OCI-LY3 (cell line): ENCODE data around the gene SLC25A29.

Experiments used
- H2AFZ ChIP-seq: fragments of 200-600, 300-600 bp; shearing (Covaris generic); 2 replicates; pipeline ENCODE4 v1.6.0; 2014; ENCODE audit warnings: antibody characterized with exemption, low read depth, low read length
- H3K27ac ChIP-seq: fragments of 200-600, 300-600 bp; sonication (generic); 2 replicates; pipeline ENCODE4 v1.5.1; 2014; ENCODE audit warnings: mild to moderate bottlenecking, low read length, moderate library complexity, mixed read lengths
- H3K27me3 ChIP-seq: fragments of 200-600, 300-600 bp; sonication (generic); 2 replicates; pipeline ENCODE4 v1.6.1; 2014; ENCODE audit warnings: low read depth, low read length, mixed read lengths
- H3K36me3 ChIP-seq: fragments of 200-600, 300-600 bp; sonication (generic); replicated peaks from 2 replicates; pipeline ENCODE3; 2014; ENCODE audit warnings: low read depth, low read length, mixed read lengths
- H3K4me1 ChIP-seq: fragments of 300-600, 200-600 bp; sonication (generic); 2 replicates; pipeline ENCODE4 v1.6.1; 2014; ENCODE audit warnings: low read length, mixed read lengths
- H3K4me2 ChIP-seq: fragments of 200-600, 300-600 bp; sonication (generic); 2 replicates; pipeline ENCODE4 v1.6.1; 2014; ENCODE audit warnings: low read length, mixed read lengths
- H3K4me3 ChIP-seq: fragments of 300-600, 200-600 bp; sonication (generic); 2 replicates; pipeline ENCODE4 v1.5.1; 2014; ENCODE audit warnings: antibody characterized with exemption, mild to moderate bottlenecking, low read length, moderate library complexity
- H3K79me2 ChIP-seq: fragments of 300-600, 200-600 bp; shearing (Covaris generic); 2 replicates; pipeline ENCODE4 v1.6.1; 2014; ENCODE audit warnings: mild to moderate bottlenecking, low read length, mixed read lengths
- H3K9ac ChIP-seq: fragments of 300-600, 200-600 bp; shearing (Covaris generic); 2 replicates; pipeline ENCODE4 v1.6.0; 2014; ENCODE audit warnings: mild to moderate bottlenecking, low read length, moderate library complexity
- H3K9me3 ChIP-seq: fragments of 200-600, 300-600 bp; shearing (Covaris generic); 2 replicates; pipeline ENCODE4 v1.6.1; 2014; ENCODE audit warnings: low read length, mixed read lengths; ENCODE audit not compliant: insufficient read depth
- H4K20me1 ChIP-seq: fragments of 200-600, 300-600 bp; sonication (generic); 2 replicates; pipeline ENCODE4 v1.6.1; 2016; ENCODE audit warnings: low read length, mixed read lengths; ENCODE audit not compliant: insufficient read depth
- EZH2phosphoT487 ChIP-seq: fragments of 200-600 bp; shearing (Covaris generic); IDR thresholded peaks from 2 replicates; pipeline ENCODE4 v1.6.1; 2018; ENCODE audit warnings: antibody characterized with exemption, mixed run types, low read depth
- TF ChIP-seq, protein P1 (sequence below): fragments of 200-600, 300-600 bp; sonication (generic); IDR thresholded peaks from 2 replicates; pipeline ENCODE4 v1.5.1; 2014; ENCODE audit warnings: antibody characterized with exemption, low read length, low read depth

The SLC25A29 gene

DNA sequence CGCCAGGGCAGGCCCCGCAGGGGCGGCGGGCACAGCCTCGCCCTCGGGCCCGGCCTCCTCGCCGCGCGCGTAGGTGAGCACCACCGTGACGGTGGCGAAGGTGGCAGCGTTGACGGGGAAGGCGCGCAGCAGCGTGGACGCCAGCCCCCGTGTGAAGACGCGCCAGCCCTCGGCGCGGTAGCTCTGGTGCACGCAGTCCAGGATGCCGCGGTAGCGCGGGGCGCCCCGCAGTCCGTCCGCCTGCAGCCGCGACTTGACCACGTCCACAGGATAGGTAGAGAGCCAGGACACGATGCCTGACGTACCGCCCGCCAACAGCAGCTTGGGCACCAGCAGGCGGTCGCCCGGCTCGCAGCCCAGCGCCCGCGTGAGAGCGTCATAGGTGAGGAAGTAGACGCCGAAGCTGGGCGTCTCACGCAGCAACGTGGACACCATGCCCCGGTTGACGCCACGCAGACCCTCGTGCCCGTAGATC lies 13.9 kb downstream of the SLC25A29 start:
- Histone ChIP-seq H3K9ac (no peak overlapping the region), H3K27me3 (no peaks in the 10 kb centered on the region), H3K36me3 (no peaks in the 10 kb centered on the region), H3K4me1 (peaks cover 15% of the 10 kb centered on the region), H3K27ac (no peak overlapping the region), H4K20me1 (no peaks in the 10 kb centered on the region), H2AFZ (no peak overlapping the region), H3K9me3 (no peaks in the 10 kb centered on the region), H3K4me3 (no peak overlapping the region), H3K79me2 (no peaks in the 10 kb centered on the region), H3K4me2 (no peak overlapping the region)
- TF ChIP-seq EZH2phosphoT487 = no peak
- TF ChIP-seq, protein P1, sequence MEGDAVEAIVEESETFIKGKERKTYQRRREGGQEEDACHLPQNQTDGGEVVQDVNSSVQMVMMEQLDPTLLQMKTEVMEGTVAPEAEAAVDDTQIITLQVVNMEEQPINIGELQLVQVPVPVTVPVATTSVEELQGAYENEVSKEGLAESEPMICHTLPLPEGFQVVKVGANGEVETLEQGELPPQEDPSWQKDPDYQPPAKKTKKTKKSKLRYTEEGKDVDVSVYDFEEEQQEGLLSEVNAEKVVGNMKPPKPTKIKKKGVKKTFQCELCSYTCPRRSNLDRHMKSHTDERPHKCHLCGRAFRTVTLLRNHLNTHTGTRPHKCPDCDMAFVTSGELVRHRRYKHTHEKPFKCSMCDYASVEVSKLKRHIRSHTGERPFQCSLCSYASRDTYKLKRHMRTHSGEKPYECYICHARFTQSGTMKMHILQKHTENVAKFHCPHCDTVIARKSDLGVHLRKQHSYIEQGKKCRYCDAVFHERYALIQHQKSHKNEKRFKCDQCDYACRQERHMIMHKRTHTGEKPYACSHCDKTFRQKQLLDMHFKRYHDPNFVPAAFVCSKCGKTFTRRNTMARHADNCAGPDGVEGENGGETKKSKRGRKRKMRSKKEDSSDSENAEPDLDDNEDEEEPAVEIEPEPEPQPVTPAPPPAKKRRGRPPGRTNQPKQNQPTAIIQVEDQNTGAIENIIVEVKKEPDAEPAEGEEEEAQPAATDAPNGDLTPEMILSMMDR = no peak

DNA sequence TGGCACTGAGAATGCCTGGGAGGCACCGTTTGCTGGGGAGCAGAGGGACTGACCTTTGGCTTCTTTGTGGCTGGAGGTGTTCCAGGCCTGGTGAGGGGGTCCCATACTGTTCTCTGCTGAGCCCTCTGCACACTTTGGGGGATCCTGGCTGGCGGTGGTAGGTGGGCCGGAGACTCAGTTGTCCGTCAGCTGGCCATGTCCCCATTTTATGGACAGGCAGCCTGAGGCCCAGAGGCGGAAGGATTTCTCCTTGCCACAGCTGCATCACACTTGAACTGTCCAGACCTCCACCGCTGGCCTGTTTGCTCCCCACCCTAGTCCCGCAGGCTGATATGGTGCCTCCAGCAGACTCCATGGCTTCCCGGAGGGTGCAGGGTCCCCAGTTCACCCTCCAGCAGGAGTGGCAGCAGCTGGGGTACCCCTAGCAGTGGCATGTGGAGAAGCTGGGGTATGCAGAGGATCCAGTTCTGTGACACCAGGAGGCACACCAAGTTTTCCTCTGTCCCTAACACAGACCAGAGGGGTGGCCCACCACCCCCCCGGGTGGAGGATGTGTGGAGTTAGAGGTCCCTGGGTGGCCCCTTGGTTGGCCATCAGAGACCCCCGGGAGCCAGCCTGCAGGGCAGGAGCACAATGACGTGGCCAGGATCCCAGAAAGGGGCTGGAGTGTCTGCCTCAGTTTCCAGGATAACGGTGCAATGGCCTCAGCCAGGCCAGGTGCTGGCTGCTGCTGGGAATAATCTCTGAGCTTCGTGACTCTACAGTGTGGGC lies 14.8 kb downstream of the SLC25A29 start:
- H3K79me2 ChIP-seq = no peaks in the 10 kb centered on the region
- no peak overlapping the region for H3K9ac ChIP-seq
- no peaks in the 10 kb centered on the region for H3K27me3 ChIP-seq
- H4K20me1 ChIP-seq = no peaks in the 10 kb centered on the region
- peaks cover 8% of the 10 kb centered on the region for H3K4me1 ChIP-seq
- no peak for TF ChIP-seq EZH2phosphoT487
- TF ChIP-seq, protein P1 = no peak
- H3K9me3 ChIP-seq = no peaks in the 10 kb centered on the region
- no peak overlapping the region for H3K27ac ChIP-seq
- H2AFZ ChIP-seq = no peak overlapping the region
- no peak overlapping the region for H3K4me2 ChIP-seq
- H3K36me3 ChIP-seq = no peaks in the 10 kb centered on the region
- H3K4me3 ChIP-seq = no peak overlapping the region

DNA sequence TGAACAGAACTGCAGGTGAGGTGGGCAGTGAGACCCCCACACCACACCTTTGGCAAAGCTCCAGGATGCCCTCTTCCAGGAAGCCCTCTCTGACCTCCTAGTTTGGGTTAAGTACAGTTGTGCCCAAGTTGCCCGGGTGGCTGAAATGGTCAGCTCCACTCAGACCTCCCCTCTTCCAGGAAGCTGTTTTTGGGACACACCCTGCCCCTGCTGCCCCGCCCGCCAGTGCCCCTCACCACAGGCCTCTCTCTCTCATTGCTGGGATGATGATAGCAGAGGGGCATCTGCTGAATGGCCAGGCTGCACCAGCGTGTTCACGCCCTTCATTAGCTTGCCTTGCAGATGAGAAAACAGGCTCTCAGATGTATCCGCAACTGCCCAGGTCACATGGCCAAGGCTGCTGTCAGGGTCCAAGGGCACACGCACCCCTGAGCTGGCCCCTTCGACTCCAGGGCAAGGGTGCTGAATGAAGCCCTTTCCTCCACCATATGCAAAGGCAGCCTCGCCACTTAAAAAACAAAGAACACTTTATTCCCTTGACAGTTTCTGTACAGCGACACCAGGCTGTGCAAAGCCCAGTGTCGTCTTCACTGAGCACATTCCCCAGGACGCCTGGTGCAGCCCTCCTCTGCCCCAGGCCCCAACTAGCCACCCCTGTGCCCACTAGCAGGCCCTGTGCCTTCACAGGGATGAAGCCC lies 15.5 kb downstream of the SLC25A29 start:
- H3K4me3 ChIP-seq = no peak overlapping the region
- H4K20me1 ChIP-seq = no peaks in the 10 kb centered on the region
- H3K36me3 ChIP-seq = no peaks in the 10 kb centered on the region
- no peak overlapping the region for H3K9ac ChIP-seq
- H2AFZ ChIP-seq = no peak overlapping the region
- H3K79me2 ChIP-seq = peaks cover 5% of the 10 kb centered on the region; the same call in 1 of the 2 replicates
- H3K4me2 ChIP-seq = no peak overlapping the region
- H3K9me3 ChIP-seq = no peaks in the 10 kb centered on the region
- no peak overlapping the region for H3K27ac ChIP-seq
- TF ChIP-seq EZH2phosphoT487 = no peak
- TF ChIP-seq, protein P1 = no peak
- H3K4me1 ChIP-seq = peaks cover 12% of the 10 kb centered on the region
- no peaks in the 10 kb centered on the region for H3K27me3 ChIP-seq

DNA sequence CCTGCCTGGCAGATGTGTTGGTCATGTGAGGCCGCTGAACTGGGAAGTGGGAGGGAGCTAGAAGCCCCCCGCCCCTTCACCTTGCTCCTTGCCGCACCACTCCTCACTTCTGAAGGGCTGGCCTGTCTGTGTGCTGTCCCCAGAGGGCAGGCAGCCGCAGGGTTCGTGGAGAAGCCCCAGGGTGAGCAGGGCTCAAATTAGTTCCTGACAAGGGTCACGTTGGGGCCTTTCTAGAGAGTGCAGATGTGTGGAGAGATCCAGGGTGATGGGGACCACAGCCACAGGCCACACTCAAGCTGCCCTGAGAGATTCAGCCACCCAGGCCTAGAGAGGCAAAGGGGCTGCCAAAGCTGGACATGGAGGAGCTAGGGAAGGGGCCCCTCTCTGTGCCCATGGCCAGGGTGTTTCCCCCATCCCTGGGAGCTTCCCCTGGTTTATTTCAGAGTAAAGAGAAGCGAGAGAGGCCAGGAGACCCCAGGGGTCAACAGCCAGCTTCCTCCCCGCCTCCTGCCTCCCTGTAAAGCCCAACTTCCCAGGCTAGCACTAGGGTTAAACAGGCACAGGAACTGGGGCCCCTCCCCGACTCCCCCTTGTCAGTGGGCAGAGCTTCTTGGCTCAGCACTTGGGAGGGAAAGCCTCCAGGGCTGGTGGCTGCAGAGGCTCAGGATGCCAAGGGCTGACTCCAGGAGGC lies 16.2 kb downstream of the SLC25A29 start:
- no peak overlapping the region for H2AFZ ChIP-seq
- H3K36me3 ChIP-seq = no peaks in the 10 kb centered on the region
- H3K79me2 ChIP-seq = peaks cover 5% of the 10 kb centered on the region; the same call in 1 of the 2 replicates
- peaks cover 13% of the 10 kb centered on the region for H3K4me1 ChIP-seq
- TF ChIP-seq, protein P1 = no peak
- no peak for TF ChIP-seq EZH2phosphoT487
- H3K27ac ChIP-seq = no peak overlapping the region
- H3K4me2 ChIP-seq = peak overlapping the region; percentile 10; the same call in 1 of the 2 replicates
- no peak overlapping the region for H3K4me3 ChIP-seq
- no peak overlapping the region for H3K9ac ChIP-seq
- H3K27me3 ChIP-seq = no peaks in the 10 kb centered on the region
- H4K20me1 ChIP-seq = no peaks in the 10 kb centered on the region
- H3K9me3 ChIP-seq = no peaks in the 10 kb centered on the region
